HFF-Myc (cell line): ENCODE data around the gene TTLL7.
"Not testable (repeated sequence)": the region's sequence is repeated elsewhere in the genome, so short reads cannot be mapped to it uniquely, and the experiment has no call there.

Experiments
- DNase-seq: peaks from one replicate; pipeline ENCODE4 v3.0.0-alpha.2; 2011; ENCODE audit warnings: low read depth; ENCODE audit errors: extremely low read depth
- H3K4me3 ChIP-seq: replicated peaks from 2 replicates; pipeline ENCODE4 v1.5.1; 2011; ENCODE audit warnings: low read depth, mild to moderate bottlenecking, control low read depth, low read length
- CTCF ChIP-seq: IDR thresholded peaks from 2 replicates; pipeline ENCODE4 v1.5.1; 2012; ENCODE audit warnings: mild to moderate bottlenecking, low read depth, low read length, control low read depth; ENCODE audit errors: missing control alignments

Gene TTLL7

GRCh38 chr1:83927061-83927460 is 71.9 kb downstream of the TTLL7 start:
- TF ChIP-seq CTCF: no peak
- no peak overlapping the region for H3K4me3 ChIP-seq
- DNase-seq: no peak

GRCh38 chr1:83923553-83923952 is 75.4 kb downstream of the TTLL7 start:
- DNase-seq: no peak
- TF ChIP-seq CTCF: no peak
- H3K4me3 ChIP-seq: no peak overlapping the region

GRCh38 chr1:83922431-83922830 is 76.5 kb downstream of the TTLL7 start:
- no peak for DNase-seq
- no peak for TF ChIP-seq CTCF
- H3K4me3 ChIP-seq: no peak overlapping the region

GRCh38 chr1:83920320-83920719 is 78.6 kb downstream of the TTLL7 start:
- no peak for TF ChIP-seq CTCF
- H3K4me3 ChIP-seq: no peak overlapping the region
- no peak for DNase-seq

- H3K4me3 ChIP-seq: no peak overlapping the region
- TF ChIP-seq CTCF: no peak
- no peak for DNase-seq
Measured at GRCh38 chr1:83919872-83920271, 79.1 kb downstream of the TTLL7 start.

- TF ChIP-seq CTCF: no peak
- no peak for DNase-seq
- no peak overlapping the region for H3K4me3 ChIP-seq
Measured at GRCh38 chr1:83918688-83919285, 80.1 kb downstream of the TTLL7 start.

- TF ChIP-seq CTCF: no peak
- no peak overlapping the region for H3K4me3 ChIP-seq
- DNase-seq: no peak
Measured at GRCh38 chr1:83917959-83918358, 81.0 kb downstream of the TTLL7 start.

GRCh38 chr1:83916094-83916493 is 82.8 kb downstream of the TTLL7 start:
- not testable (repeated sequence) for H3K4me3 ChIP-seq, DNase-seq
